Stimulated activated CD8-positive, alpha-beta memory T cell treated with anti-CD3 and anti-CD28 coated beads, Interleukin-4, amount 100 ng/mL, for 48 hours (primary cell): ENCODE results near the gene ANKIB1.
"Not testable (repeated sequence)": the region's sequence is repeated elsewhere in the genome, so short reads cannot be mapped to it uniquely, and the experiment has no call there.

Source experiments
- DNase-seq: peaks from one replicate; pipeline ENCODE4 v3.0.0-alpha.2; 2020

Gene ANKIB1, protein sequence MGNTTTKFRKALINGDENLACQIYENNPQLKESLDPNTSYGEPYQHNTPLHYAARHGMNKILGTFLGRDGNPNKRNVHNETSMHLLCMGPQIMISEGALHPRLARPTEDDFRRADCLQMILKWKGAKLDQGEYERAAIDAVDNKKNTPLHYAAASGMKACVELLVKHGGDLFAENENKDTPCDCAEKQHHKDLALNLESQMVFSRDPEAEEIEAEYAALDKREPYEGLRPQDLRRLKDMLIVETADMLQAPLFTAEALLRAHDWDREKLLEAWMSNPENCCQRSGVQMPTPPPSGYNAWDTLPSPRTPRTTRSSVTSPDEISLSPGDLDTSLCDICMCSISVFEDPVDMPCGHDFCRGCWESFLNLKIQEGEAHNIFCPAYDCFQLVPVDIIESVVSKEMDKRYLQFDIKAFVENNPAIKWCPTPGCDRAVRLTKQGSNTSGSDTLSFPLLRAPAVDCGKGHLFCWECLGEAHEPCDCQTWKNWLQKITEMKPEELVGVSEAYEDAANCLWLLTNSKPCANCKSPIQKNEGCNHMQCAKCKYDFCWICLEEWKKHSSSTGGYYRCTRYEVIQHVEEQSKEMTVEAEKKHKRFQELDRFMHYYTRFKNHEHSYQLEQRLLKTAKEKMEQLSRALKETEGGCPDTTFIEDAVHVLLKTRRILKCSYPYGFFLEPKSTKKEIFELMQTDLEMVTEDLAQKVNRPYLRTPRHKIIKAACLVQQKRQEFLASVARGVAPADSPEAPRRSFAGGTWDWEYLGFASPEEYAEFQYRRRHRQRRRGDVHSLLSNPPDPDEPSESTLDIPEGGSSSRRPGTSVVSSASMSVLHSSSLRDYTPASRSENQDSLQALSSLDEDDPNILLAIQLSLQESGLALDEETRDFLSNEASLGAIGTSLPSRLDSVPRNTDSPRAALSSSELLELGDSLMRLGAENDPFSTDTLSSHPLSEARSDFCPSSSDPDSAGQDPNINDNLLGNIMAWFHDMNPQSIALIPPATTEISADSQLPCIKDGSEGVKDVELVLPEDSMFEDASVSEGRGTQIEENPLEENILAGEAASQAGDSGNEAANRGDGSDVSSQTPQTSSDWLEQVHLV

DNA sequence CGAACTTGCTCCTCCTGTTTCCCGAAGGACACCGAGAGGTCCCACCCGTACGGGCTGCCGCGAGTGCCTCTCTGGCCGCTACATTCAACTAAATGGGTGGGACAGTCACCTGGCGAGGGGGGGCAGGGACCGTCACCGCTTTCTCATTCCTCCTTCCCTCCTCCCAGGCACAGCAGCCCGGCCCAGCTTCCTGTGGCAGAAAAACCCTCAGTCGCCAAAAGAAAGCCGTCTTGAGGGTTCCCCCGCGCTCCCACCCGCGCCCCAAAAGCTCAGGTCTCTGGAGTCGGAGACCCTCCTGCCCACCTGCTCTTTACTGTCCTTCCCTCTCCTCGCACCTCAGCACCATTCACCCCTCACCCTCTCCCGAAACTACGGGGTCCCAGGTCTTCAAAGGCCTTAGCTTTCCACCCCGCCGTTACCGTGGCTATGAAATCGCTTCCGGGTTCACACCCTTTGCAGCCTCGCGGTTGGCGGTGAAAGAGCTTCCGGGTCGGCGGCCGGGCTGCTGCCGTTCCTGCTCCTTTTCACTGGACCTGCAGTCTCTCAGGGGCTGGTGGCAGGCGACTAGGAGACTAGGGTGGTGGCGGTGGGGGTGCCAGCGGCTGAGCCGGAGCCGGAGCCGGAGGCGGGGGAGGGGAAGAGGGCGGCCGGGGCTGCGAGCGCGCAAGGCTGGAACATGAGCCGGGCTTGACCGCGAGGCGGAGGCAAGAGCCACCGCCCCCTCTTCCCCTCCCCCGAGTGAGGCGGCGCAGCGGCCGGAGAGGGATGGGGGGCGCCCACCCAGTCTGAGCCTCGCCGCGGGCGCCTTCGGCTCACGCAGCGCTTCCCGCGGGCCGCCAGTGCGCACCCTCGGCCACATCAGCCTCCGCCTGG lies at the start of gene ANKIB1, which contains the start of gene KRIT1:
ANKIB1 (plus strand) TSS at position 488 of the 873 bp plus-strand sequence. CDS start 49,005 bp downstream, outside the sequence.
KRIT1 (minus strand) TSS at position 428 of the 873 bp plus-strand sequence. CDS start 3,779 bp downstream, outside the sequence.
- peak; percentile 89 for DNase-seq

DNA sequence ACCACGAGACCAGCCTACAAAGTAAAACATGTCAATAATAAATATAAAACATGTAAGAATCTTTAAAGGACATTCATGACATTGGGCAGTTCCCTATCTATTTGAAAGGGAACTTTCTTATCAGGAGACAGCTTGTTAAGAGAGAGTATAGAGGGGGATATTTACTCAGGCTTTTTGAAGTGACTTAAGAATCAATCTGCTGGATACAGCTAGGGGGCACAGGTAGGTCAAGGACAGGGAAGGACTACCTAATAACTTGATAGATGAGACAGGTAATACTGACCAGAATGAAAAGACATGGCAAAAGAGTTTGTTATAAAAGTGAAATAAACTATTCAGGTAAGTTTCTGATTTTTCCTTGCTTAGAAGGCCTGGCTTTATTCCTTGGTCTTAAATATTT lies 45.0 kb upstream of the ANKIB1 start:
- DNase-seq, result no peak

DNA sequence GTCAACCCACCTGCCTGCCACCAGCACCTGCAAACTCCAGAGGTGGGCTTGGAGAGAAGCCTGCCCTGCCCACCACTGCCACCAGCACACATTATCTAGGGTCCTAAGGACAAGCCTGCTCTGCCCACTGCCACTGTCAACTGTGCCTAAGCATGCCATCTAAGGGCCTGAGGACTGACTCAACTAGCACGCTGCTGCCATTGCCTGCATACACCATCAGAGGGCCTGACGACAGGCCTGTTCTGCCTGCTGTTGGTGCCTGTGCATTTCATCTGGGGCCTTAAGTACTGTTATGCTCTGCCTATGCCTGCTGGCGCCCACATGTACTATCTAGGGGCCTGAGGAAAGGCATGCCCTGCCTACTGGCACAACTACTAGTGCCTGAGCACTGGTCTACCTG lies 39.8 kb upstream of the ANKIB1 start:
- DNase-seq, result no peak

DNA sequence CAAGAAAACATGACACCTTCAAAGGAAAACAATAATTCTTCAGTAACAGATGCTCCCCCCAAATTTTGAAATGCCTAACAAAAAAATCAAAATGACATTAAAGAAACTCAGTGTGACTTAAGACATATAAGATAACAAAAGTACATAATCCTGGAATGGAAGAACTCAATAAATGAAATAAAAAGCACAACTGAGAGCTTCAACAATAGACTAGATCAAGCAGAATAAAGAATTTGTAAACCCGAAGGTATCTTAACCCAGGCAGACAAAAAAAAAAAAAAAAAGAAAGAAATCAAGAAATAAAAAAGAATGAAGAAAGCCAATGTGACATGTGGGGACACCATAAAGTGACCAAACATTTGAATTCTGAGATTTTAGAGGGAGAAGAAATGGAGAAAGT lies 39.1 kb upstream of the ANKIB1 start:
- no peak for DNase-seq

DNA sequence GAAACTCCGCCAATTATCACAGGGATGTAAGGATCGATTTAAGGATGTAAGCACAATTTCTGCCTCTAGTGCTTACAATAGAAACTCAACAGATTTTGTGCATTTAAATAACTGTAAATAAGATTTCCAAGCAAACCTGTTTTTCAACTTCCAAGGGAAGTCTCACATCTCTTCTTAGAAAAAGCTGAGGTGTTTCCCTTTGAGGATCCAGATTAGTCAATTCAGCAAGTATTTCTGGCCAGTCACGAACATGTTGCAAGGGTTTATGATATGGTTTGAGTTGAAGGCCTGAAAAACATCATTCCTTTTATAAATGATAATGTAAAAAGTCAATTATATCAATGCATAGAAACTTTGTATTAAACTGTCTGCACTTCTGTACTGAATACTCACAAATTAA lies 24.0 kb upstream of the ANKIB1 start:
- no peak for DNase-seq

DNA sequence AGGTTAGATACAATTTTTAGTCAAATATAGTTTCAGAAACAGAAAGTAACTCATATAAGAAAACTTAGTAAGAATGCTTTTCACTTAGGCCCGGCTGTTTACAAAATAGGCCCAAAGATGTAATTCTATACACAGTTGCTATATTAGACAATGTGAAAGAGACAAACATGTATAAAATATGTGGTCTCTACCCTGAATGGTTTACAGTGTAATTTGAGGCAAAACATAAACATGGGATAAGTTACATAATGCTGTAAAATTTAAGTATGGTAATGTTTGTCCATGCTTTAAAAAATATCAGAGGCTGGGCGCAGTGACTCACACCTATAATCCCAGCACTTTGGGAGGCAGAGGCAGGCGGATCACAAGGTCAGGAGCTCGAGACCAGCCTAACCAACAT lies 18.8 kb upstream of the ANKIB1 start:
- no peak for DNase-seq

DNA sequence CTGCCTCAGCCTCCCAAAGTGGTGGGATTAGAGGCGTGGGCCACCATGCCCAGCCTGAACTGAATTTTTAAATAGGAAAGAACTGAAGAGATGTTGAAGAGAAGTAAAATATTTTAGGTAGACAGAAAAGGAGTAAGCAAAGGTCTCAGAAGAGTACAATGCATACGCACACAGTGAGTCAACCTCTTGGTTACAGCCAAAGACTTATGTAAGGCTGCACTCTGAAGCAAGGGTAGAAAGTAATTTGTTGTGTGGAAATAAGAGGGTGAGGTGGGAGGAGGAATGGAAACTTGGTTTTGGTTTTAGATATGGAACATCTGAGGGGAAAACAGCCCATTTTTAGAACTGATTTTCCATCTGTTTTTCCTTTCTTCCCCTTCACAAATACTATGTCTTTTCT lies 17.7 kb upstream of the ANKIB1 start:
- DNase-seq, result no peak

DNA sequence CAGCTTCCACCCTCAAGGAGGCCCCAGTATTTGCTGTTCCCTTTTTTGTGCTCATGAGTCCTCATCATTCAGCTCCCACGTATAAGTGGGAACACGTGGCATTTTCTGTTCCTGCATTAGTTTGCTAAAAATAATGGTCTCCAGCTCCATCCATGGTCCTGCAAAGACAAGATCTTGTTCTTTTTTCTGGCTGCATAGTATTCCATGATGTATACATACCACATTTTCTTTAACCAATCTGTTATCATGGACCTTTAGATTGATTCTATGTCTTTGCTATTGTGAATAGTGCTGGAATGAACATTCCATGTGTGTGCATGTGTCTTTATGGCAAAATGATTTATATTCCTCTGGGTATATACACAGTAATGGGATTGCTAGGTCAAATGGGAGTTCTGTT lies 17.0 kb upstream of the ANKIB1 start:
- DNase-seq, result no peak

DNA sequence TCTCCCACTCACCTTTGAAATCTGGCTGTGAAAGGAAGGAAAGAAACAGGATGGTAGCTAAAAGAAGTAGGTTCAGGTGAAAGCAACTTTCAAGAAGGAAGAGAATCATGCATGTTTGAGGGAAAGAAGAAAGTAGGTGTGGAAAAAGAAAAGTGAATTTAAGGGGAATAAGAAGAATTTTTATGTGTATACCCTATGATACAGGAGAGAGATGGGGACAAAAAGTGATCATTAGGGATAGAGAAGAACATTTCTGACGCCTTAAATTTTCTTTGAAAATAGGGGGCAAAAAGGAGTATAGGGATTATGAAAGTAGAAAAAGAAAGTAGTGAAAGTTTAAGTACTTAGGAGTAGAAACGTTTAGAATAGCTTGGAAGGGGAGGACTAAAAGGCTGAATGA lies 15.2 kb upstream of the ANKIB1 start:
- no peak for DNase-seq

DNA sequence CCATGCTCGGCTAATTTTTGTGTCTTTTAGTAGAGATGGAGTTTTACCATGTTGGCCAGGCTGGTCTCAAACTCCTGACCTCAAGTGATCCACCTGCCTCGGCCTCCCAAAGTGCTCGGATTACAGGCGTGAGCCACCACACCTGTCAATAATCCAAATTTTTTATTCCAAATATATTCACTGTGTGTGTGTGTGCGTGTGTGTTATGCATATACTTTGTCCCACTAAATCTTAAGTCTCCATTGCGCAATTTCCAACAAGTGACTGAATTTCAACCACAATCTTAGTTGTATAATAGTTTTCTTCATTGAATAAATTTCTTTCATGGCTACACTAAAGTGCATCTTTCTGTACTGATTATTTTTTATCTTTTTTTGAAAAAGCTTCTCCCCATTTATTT lies 2.8 kb upstream of the ANKIB1 start:
- no peak for DNase-seq

DNA sequence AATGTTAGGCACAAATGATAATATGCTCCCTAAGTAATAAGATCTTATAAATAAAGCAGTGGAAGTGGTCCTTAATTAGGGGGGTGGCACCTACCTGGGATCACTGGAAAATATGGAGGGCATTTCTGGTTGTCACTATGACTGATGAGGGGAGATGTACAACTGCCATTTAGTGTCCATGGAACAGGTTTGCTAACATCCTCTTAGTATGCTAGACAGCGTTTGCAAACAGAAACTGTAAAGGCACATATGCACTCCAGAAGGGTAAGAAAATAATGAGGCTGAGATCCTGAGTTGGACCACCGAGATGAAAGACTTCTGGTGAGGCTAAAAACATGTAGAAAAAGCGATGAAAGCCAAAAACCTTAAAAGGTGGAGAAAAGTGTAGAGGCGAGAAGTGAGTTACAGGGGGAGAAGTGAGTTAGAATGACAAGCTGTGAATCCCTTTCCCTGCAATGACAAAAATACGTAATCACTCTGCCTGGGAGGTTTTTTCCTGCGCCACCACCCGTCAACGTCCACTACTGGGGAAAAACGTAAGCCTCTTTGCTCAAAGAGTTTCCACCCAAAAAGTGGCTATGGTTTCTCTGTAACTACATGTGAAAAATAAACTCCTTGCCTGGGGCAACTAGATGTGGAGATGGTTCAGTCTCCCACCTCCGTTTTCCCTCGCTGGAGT lies 827 bp upstream of the ANKIB1 start:
- no peak for DNase-seq

DNA sequence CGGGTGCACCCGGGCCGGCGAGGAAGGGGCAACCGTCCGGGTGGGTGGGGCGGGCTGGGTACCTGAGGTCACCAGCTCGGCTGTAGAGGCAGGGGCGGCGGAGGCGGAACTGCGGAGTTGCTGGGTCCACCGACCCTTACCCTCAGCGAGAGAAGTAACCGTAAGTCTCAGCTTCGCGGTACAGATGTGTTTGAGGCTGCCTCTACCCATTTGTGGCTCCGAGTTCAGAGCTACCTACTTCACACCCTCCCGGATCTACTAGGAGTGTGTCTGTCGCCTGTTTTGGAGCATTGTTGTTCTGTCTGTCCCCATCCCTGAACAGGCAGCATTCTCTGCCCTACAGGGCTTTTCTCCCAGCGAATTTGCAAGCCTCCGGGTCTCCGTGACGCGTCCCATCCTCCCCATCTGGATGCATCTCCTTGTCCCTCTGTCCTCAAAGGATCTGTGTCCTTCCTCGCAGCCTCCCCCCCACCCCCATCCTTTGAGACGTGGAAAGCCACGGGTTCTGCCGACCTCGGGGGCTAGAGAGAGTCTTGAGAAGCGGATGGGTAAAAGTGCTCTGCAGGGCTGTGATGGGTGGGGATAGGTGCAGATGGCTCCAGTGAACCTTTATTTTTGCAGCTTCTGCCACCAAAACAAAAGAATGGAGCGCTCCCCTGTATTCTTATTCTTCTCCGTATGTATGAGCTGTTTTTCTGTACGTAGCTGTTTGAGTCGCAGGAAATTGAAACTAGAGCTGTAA lies 757 bp downstream of the ANKIB1 start:
- DNase-seq, result peak; percentile 47

DNA sequence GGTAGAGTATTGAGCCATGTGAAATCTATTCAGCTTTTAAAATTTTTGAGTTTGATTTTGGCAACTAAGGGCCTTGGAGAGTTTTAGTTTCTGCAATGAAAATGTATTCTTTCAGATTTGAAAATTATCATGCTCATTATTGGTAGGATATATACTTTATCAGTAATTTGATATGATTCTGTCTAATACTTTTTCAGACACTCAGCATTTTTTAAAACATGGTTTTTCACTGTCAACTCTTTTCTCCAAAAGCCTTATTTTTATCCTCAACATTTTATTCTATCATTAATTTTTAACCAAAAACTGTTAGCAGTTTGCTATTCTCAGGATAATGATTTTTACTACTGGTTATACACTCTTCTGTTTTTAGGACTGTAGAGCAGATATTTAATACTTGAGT lies 4.8 kb downstream of the ANKIB1 start:
- DNase-seq, result no peak

DNA sequence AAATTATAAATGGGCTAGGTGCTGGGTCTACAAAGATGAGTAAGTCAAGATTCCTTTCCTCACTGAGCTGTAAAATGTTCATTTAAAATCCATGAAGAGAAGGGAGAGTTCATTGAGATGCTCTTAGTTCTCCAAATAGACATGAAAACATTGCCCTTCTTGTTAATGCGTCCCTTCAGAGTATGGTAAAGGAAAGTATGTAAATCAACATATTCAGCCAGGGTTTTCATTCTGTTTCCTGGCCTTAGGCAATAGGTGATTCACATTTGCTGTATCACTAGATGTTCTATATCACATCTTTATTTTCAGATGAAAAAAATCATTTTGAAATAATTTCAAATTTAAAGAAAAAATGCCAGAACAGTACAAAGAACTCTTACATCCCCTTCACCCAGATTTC lies 5.4 kb downstream of the ANKIB1 start:
- no peak for DNase-seq

DNA sequence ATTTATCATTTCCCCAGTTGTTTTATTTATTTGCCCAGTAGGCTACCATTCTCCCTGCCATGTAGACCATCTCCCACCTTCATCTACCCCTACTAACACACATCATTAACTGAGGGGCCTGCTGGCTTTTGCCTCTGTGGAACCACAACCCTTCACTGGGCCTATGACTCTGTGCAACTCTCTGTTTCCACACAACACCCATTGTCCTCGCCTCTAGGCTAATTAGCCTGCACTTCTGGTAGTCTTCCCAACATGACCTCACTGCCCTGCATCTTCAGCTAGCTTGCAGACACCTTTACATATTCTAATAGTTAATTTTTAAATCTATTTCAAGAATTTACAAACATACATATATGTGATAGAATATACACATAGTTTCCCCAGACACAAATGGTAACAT lies 7.5 kb downstream of the ANKIB1 start:
- no peak for DNase-seq

DNA sequence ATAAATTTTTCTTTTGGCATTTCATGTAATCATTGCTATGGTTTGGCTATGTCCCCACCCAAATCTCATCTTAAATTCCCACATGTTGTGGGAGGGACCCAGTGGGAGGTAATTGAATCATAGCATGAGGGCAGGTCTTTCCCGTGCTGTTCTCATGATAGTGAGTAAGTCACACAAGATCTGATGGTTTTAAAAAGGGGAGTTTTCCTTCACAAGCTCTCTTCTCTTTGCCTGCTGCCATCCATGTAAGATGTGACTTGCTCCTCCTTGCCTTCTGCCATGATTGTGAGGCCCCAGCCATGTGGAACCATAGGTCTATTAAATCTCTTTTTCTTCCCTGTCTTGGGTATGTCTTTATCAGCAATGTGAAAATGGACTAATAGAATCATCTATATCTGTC lies 9.0 kb downstream of the ANKIB1 start:
- DNase-seq, result not testable (repeated sequence)

DNA sequence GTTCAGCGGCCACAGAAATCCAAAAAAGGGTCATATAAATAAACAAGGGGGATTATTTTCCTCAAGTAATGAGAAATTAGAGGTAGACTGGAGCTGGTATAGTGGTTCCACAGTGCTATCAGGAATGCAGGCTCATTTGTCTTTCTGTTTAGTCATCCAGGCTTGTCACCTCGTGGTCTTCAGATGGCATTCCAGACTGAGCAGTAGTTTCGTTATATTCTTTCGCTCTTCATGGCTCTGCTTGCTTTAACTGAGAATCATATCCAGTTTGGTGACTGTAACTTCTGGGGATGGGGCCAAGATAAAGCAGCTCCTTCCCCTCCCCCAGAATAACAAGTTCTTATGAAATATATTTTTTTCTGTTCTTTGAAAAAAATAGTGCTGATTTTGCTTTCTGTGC lies 9.5 kb downstream of the ANKIB1 start:
- no peak for DNase-seq

DNA sequence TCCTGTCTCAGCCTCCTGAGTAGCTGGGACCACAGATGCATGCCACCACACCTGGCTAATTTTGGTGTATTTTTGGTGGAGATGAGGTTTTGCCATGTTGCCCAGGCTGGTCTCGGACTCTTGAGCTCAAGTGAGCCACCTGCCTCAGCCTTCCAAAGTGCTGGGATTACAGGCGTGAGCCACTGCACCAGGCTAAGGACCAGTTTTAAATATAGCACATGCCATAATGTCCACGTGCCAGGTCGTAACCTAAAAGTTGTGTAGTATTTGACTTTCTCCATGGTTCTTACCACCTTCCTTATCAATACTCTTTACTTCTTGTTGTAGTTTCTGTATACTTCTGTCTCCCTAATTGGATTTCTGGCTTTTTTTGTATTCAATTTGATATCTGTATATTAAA lies 13.3 kb downstream of the ANKIB1 start:
- DNase-seq, result no peak

DNA sequence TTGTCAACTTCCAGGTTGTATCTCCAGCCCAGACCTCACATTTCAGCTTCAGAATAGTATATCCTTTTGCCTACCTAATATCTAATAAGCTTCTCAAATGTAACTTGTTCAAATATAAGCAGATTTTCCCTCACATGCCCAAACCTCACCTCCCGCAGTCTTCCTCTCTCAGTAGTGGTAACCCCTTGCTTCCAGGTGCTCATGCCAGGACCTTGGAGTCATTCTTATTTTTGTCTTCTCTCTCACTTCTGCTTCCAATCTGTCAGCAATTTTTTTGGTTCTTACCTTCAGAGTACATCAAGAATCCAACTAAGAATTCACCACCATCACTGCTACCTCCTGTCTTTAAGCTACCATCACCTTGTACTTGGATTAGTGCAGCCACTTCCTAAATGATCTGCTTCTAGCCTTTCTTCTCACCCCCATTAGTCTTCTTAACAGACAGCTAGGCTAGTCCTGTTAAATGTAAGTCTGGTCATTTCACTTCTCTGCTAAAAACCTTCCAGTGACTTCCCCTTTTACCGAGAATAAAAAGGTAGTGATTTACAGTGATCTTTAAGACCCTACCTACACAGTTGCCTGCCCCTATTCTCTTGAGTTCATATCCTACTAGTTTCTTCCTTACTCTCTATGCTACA lies 14.0 kb downstream of the ANKIB1 start:
- no peak for DNase-seq

DNA sequence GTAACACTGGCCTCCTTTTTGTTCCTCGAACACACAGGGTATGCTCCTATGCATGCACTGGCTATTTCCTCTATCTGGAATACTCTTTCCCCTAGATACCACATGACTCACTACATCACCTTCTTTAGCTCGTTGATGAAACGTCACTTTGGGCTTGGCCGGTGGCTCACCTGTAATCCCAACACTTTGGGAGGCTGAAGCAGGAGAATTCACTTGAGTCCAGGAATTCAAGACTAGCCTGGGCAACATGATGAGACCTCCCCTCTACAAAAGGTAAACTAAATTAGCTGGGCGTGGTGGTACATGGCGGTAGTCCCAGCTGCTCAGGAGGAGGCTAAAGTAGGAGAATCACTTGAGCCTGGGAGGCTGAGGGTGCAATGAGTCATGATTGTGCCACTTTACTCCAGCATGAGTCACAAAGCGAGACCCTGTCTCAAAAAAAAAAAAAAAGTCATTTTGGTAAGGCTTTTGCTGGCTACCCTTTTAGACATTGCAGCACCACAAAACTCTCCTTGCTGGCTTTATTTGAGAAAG lies 14.5 kb downstream of the ANKIB1 start:
- no peak for DNase-seq
